ENCODE measurements around the gene ZBTB22. TPM values are rescaled to one million over a fixed set of nuclear protein-coding genes. Genes with fewer than 3 reads are reported as not detected.

ZBTB22 gene
- total RNA-seq, 1 donor from 2014 or later, result 28.4 TPM

- no peak for DNase-seq
Measured at GRCh38 chr6:33324125-33324524, 6.6 kb upstream of the ZBTB22 start.

- DNase-seq, result no peak
Measured at GRCh38 chr6:33323623-33323948, 6.0 kb upstream of the ZBTB22 start.

- DNase-seq, result no peak
Measured at GRCh38 chr6:33321227-33321626, 3.7 kb upstream of the ZBTB22 start.

GRCh38 chr6:33320315-33321181 is 3.0 kb upstream of the ZBTB22 start:
- DNase-seq, result no peak

- DNase-seq, result no peak
Measured at GRCh38 chr6:33319939-33320314, 2.4 kb upstream of the ZBTB22 start.

- DNase-seq, result no peak
Measured at GRCh38 chr6:33318426-33319073, 1.0 kb upstream of the ZBTB22 start.

- DNase-seq, result no peak
Measured at GRCh38 chr6:33317419-33317668, 200 bp downstream of the ZBTB22 start.

- no peak for DNase-seq
Measured at GRCh38 chr6:33316603-33317418, 733 bp downstream of the ZBTB22 start.

GRCh38 chr6:33315793-33316602 is 1.5 kb downstream of the ZBTB22 start:
- no peak for DNase-seq

- no peak for DNase-seq
Measured at GRCh38 chr6:33314943-33315792, 2.4 kb downstream of the ZBTB22 start.

GRCh38 chr6:33314515-33314942 is 3.0 kb downstream of the ZBTB22 start:
- peak; percentile 66 for DNase-seq

GRCh38 chr6:33313709-33314514 is 3.6 kb downstream of the ZBTB22 start, which contains the start of gene TAPBP:
Gene TAPBP (minus strand): TSS chr6:33314078. CDS start chr6:33314041, 37 bp downstream.
- DNase-seq, result peak; percentile 52

- DNase-seq, result no peak
Measured at GRCh38 chr6:33313105-33313708, 4.3 kb downstream of the ZBTB22 start.

- DNase-seq, result peak; percentile 46
Measured at GRCh38 chr6:33312361-33313104, 5.0 kb downstream of the ZBTB22 start.

- DNase-seq, result no peak
Measured at GRCh38 chr6:33306356-33306755, 11.2 kb downstream of the ZBTB22 start.

GRCh38 chr6:33305052-33305451 is 12.5 kb downstream of the ZBTB22 start:
- DNase-seq, result no peak

- DNase-seq, result no peak
Measured at GRCh38 chr6:33304216-33304615, 13.3 kb downstream of the ZBTB22 start.

GRCh38 chr6:33301877-33302276 is 15.7 kb downstream of the ZBTB22 start:
- no peak for DNase-seq

GRCh38 chr6:33299237-33299944 is 18.2 kb downstream of the ZBTB22 start:
- peak; percentile 87 for DNase-seq
